H1 (cell line): ENCODE results near the gene ATP2C1. TPM values are rescaled to one million over a fixed set of nuclear protein-coding genes. Genes with fewer than 3 reads are reported as not detected.
A peak's percentile ranks its signal among the peaks of the same experiment; 100 is the strongest.

Experiments used
- CTCF ChIA-PET: fragments of 300-600 bp; sonication (Branson Sonifier 250); formaldehyde crosslinking; loops from one replicate; lab custom pipeline; 2021; ENCODE audit not compliant: partially characterized antibody; lab: Charles Lee
- POLR2A ChIA-PET: fragments of 300-600 bp; sonication (Branson Sonifier 250); formaldehyde crosslinking; loops from one replicate; lab custom pipeline; 2021; ENCODE audit warnings: inconsistent platforms; ENCODE audit not compliant: partially characterized antibody; lab: Charles Lee
- DNase-seq, 2 experiments: peaks; one replicate each; pipeline versions ENCODE4 v3.0.0 to v3.0.0-alpha.2; 2010 to 2022; ENCODE audit warnings: low spot score in 2 of 2, low read depth in 1 of 2, mixed read lengths in 1 of 2
- FAIRE-seq: peaks from 2 replicates; lab custom pipeline; 2011; peaks lifted over from hg19 to GRCh38; lab: Jason Lieb, UNC
- H2AFZ ChIP-seq: 2 replicates; pipeline ENCODE4 v1.8.1; 2012; ENCODE audit warnings: low read length, inconsistent platforms
- H2AK5ac ChIP-seq: 2 replicates; pipeline ENCODE4 v1.6.1; 2013; ENCODE audit warnings: low read depth, low read length
- H2BK120ac ChIP-seq: replicated peaks from 2 replicates; pipeline ENCODE3; 2013; ENCODE audit warnings: low read depth, low read length, inconsistent platforms
- H2BK12ac ChIP-seq: 2 replicates; pipeline ENCODE4 v1.6.1; 2013; ENCODE audit warnings: low read depth, low read length
- H2BK15ac ChIP-seq: 2 replicates; pipeline ENCODE4 v1.6.1; 2013; ENCODE audit warnings: low read length
- H2BK20ac ChIP-seq: 2 replicates; pipeline ENCODE4 v1.6.1; 2013; ENCODE audit warnings: low read length
- H2BK5ac ChIP-seq: 2 replicates; pipeline ENCODE4 v1.6.1; 2013; ENCODE audit warnings: low read depth, low read length
- H3K14ac ChIP-seq: 2 replicates; pipeline ENCODE4 v1.6.1; 2013; ENCODE audit warnings: inconsistent platforms; ENCODE audit not compliant: insufficient read length
- H3K18ac ChIP-seq: 2 replicates; pipeline ENCODE4 v1.6.1; 2013; ENCODE audit warnings: low read length; ENCODE audit errors: extremely low read depth
- H3K23ac ChIP-seq: 2 replicates; pipeline ENCODE4 v1.6.1; 2013; ENCODE audit warnings: inconsistent platforms; ENCODE audit not compliant: insufficient read length
- H3K23me2 ChIP-seq: 2 replicates; pipeline ENCODE4 v1.6.1; 2013; ENCODE audit warnings: low read depth, low read length
- H3K27ac ChIP-seq: 2 replicates; pipeline ENCODE4 v1.6.1; 2011; ENCODE audit warnings: low read depth, low read length, inconsistent platforms
- H3K27me3 ChIP-seq, 4 experiments: replicated peaks in 1 of 4; 1 replicate in 1 of 4; 2 replicates in 3 of 4; pipeline versions ENCODE4 v1.6.1 to v1.8.1; 2011 to 2013; ENCODE audit warnings: low read length in 3 of 4, mild to moderate bottlenecking in 3 of 4, inconsistent platforms in 2 of 4, mixed read lengths in 2 of 4, moderate library complexity in 1 of 4; ENCODE audit not compliant: control insufficient read depth in 3 of 4, insufficient read depth in 3 of 4; ENCODE audit errors: extremely low read depth in 1 of 4
- H3K36me3 ChIP-seq, 4 experiments: 2 replicates each; pipeline versions ENCODE4 v1.6.1 to v1.8.1; 2011 to 2013; ENCODE audit warnings: mild to moderate bottlenecking in 4 of 4, low read length in 3 of 4, moderate library complexity in 2 of 4, control low read depth in 1 of 4, inconsistent platforms in 1 of 4; ENCODE audit not compliant: insufficient read depth in 4 of 4, control insufficient read depth in 2 of 4
- H3K4ac ChIP-seq: replicated peaks from 2 replicates; pipeline ENCODE3; 2013; ENCODE audit warnings: low read length, low read depth, mixed read lengths, inconsistent platforms; ENCODE audit not compliant: insufficient read length
- H3K4me1 ChIP-seq, 4 experiments: replicated peaks in 1 of 4; 1 replicate in 1 of 4; 2 replicates in 3 of 4; pipeline versions ENCODE4 v1.6.1 to v1.8.1; 2011 to 2013; ENCODE audit warnings: low read length in 3 of 4, inconsistent platforms in 2 of 4, mixed read lengths in 1 of 4; ENCODE audit not compliant: insufficient read depth in 4 of 4, control insufficient read depth in 3 of 4
- H3K4me2 ChIP-seq, 2 experiments: 2 replicates each; pipeline versions ENCODE4 v1.6.1 to v1.8.1; 2011 to 2013; ENCODE audit warnings: low read depth in 2 of 2, low read length in 2 of 2, control low read depth in 1 of 2, inconsistent platforms in 1 of 2, mild to moderate bottlenecking in 1 of 2; ENCODE audit not compliant: insufficient read depth in 1 of 2
- H3K4me3 ChIP-seq, 4 experiments: fragments of 200-600, 300-600 bp in 1 of 4; sonication (generic), shearing (Covaris generic), sonication (Bioruptor Twin) in 1 of 4; 2 replicates each; pipeline versions ENCODE4 v1.5.1 to v1.8.1; 2011 to 2016; ENCODE audit warnings: low read length in 4 of 4, low read depth in 3 of 4, control low read depth in 2 of 4, inconsistent platforms in 2 of 4, mild to moderate bottlenecking in 2 of 4, mixed read lengths in 1 of 4, moderate library complexity in 1 of 4; ENCODE audit not compliant: insufficient read depth in 2 of 4; ENCODE audit errors: extremely low read depth in 1 of 4
- H3K56ac ChIP-seq: replicated peaks from 2 replicates; pipeline ENCODE3; 2013; ENCODE audit warnings: low read depth, mild to moderate bottlenecking, mixed read lengths, low read length, inconsistent platforms; ENCODE audit not compliant: insufficient read length
- H3K79me1 ChIP-seq: 2 replicates; pipeline ENCODE4 v1.6.1; 2013; ENCODE audit warnings: low read depth, low read length, control low read depth
- H3K79me2 ChIP-seq, 2 experiments: 2 replicates each; pipeline versions ENCODE4 v1.6.1 to v1.8.1; 2012 to 2013; ENCODE audit warnings: low read length in 2 of 2, mild to moderate bottlenecking in 2 of 2, inconsistent platforms in 1 of 2; ENCODE audit not compliant: insufficient read depth in 2 of 2, control insufficient read depth in 1 of 2
- H3K9ac ChIP-seq, 4 experiments: replicated peaks in 1 of 4; 1 replicate in 1 of 4; 2 replicates in 3 of 4; pipeline versions ENCODE4 v1.6.1 to v1.8.1; 2011 to 2013; ENCODE audit warnings: low read depth in 3 of 4, low read length in 3 of 4, control low read depth in 2 of 4, mild to moderate bottlenecking in 2 of 4, moderate library complexity in 2 of 4, inconsistent platforms in 1 of 4; ENCODE audit errors: extremely low read depth in 1 of 4
- H3K9me3 ChIP-seq, 2 experiments: 2 replicates each; pipeline versions ENCODE4 v1.6.1 to v1.8.1; 2012 to 2013; ENCODE audit warnings: mild to moderate bottlenecking in 2 of 2, moderate library complexity in 2 of 2, control low read depth in 1 of 2, inconsistent platforms in 1 of 2, low read depth in 1 of 2, low read length in 1 of 2, mixed read lengths in 1 of 2; ENCODE audit not compliant: insufficient read depth in 2 of 2
- H4K20me1 ChIP-seq, 2 experiments: replicated peaks in 1 of 2; 2 replicates each; pipeline versions ENCODE3 to v1.8.1; 2011 to 2013; ENCODE audit warnings: inconsistent platforms in 2 of 2, low read length in 2 of 2, mild to moderate bottlenecking in 1 of 2; ENCODE audit not compliant: insufficient read depth in 2 of 2, control insufficient read depth in 1 of 2
- H4K5ac ChIP-seq: 2 replicates; pipeline ENCODE4 v1.6.1; 2013; ENCODE audit warnings: low read length, low read depth, mixed read lengths, inconsistent platforms; ENCODE audit not compliant: insufficient read length
- H4K8ac ChIP-seq: 2 replicates; pipeline ENCODE4 v1.8.0; 2013; ENCODE audit warnings: mild to moderate bottlenecking, moderate library complexity, low read length, inconsistent platforms; ENCODE audit not compliant: insufficient read depth; ENCODE audit errors: extremely low read depth
- H4K91ac ChIP-seq: replicated peaks from 2 replicates; pipeline ENCODE3; 2013; ENCODE audit warnings: low read length, mixed read lengths, inconsistent platforms; ENCODE audit not compliant: insufficient read length
- NANOG ChIP-seq: IDR thresholded peaks from 2 replicates; pipeline ENCODE4 v1.6.1; 2011; ENCODE audit warnings: low read length, low read depth, mild to moderate bottlenecking, inconsistent platforms; ENCODE audit not compliant: insufficient read depth, poor library complexity, severe bottlenecking
- RAD21 ChIP-seq, 2 experiments: IDR thresholded peaks in 1 of 2; conservative IDR thresholded peaks in 1 of 2; 2 replicates each; pipeline ENCODE4 v1.6.1; 2011; ENCODE audit warnings: low read depth in 2 of 2, low read length in 2 of 2, improper control_type of control experiment in 1 of 2, inconsistent platforms in 1 of 2, mild to moderate bottlenecking in 1 of 2, moderate library complexity in 1 of 2
- WGBS, 2 experiments: shearing (Covaris generic) in 1 of 2; methylation state at CpG; one replicate each; pipeline versions ENCODE4 v1.1.6 to v1.1.7; 2013 to 2015; ENCODE audit warnings: low lambda C conversion rate in 2 of 2, mixed read lengths in 2 of 2, inconsistent platforms in 1 of 2, low coverage in 1 of 2, missing lambda C conversion rate in 1 of 2; ENCODE audit not compliant: insufficient replicate concordance in 2 of 2, insufficient coverage in 1 of 2, insufficient read length in 1 of 2; ENCODE audit errors: extremely low coverage in 1 of 2, missing lambda C conversion rate in 1 of 2; 5-methylcytosine and 5-hydroxymethylcytosine counted together
- polyA plus RNA-seq, 7 experiments: library from polyadenylated mRNA; depleted of rRNA in 3 of 7; stranded (reverse) in 5 of 7; unstranded in 2 of 7; fragments of >200 nt in 5 of 7; fragments of 200-250 nt in 2 of 7; gene quantifications; 1 replicate in 5 of 7; 2 replicates in 1 of 7; 4 replicates in 1 of 7; pipeline versions ENCODE4 v1.2.1 to v1.2.3, GENCODE V29; 2011 to 2013; ENCODE audit warnings: missing spikeins in 2 of 7, mixed read lengths in 2 of 7
- total RNA-seq: library from RNA; stranded (reverse); fragmentation: NEBNext Ultra II Directional; extraction: Animal tissue kit (Norgen Biotek cat#: 25700); gene quantifications from 2 replicates; pipeline ENCODE4 v1.2.1, GENCODE V29; 2021

ATP2C1 gene
- total and polyA plus RNA-seq, 2 of the 8 experiments (the other 6 are each of a cell fraction or from before 2014, with no cell fraction given) = 50.7 to 68.5 TPM

DNA sequence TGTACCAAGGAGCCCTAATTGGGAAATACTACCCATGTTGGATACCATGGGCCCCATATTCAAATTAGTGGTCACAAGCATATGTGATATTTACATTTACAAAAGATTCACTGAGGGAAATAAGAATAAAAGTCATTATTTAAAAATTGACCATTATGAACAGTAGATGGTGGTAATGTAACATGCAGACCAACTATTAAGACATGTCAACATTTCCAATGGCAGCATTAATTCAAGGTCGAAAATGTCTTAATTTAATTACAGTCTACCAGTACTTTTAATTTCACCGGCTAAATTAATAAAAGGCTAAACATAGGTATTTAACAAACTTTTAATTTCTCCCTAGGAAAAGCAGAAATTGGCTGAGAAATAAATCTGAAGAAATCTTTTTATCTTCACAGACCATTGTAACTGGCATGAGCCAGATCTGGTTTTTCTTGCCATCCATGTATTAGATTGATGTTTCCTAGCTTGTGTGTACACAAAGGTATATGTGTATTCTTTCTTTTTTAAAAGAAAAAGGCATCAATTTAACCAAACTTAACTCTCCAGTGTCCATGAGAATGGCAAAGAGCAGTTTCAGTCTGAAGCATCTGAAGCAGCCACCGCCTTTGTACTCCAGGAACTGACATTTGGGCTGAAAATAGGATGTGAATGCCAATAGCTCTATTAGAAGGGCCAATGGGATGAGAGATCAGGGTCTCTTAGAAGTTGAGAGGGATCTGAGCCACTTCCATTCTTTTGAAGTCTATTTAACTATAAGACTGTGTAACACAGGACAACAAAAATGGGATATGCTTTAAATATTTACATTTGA, 159.4 kb downstream of the ATP2C1 start:
- H2AFZ ChIP-seq = no peak overlapping the region
- CTCF ChIA-PET = interaction anchor here (1.6 to 2.2 kb wide), 2 partner anchors 11 to 21 kb away, joined by 4 to 6 read pairs; no protein-coding TSS in a partner anchor
- no peaks in the 10 kb centered on the region for H3K36me3 ChIP-seq
- H4K8ac ChIP-seq = no peak overlapping the region
- H3K23ac ChIP-seq = no peak overlapping the region
- DNase-seq = no peak
- H3K9me3 ChIP-seq = no peaks in the 10 kb centered on the region
- no peak overlapping the region for H2BK15ac ChIP-seq
- no peak overlapping the region for H3K14ac ChIP-seq
- H3K79me2 ChIP-seq = no peaks in the 10 kb centered on the region
- no peaks in the 10 kb centered on the region for H4K20me1 ChIP-seq
- H4K5ac ChIP-seq = no peak overlapping the region
- no peak overlapping the region for H3K9ac ChIP-seq
- no peaks in the 10 kb centered on the region for H3K4me1 ChIP-seq
- no peak overlapping the region for H2BK5ac ChIP-seq
- H3K27me3 ChIP-seq = no peaks in the 10 kb centered on the region
- no peak overlapping the region for H2BK12ac ChIP-seq
- H2BK20ac ChIP-seq = no peak overlapping the region
- no peak overlapping the region for H3K4ac ChIP-seq
- no peaks in the 10 kb centered on the region for H3K23me2 ChIP-seq
- no peaks in the 10 kb centered on the region for H3K79me1 ChIP-seq
- 83% methylated on average over 3 of the region's 3 CpGs; no CpG with 5 or more reads in 1 of the 2 experiments for WGBS, 2 experiments
- no peak overlapping the region for H3K18ac ChIP-seq
- TF ChIP-seq NANOG (no peak), RAD21 (IDR thresholded peaks at IDR 0.05 in 1 of 2, conservative IDR thresholded peaks at IDR 0.05 in 1 of 2; ENCODE audit: low read depth in 2 of 2, low read length in 2 of 2) (peak in 1 of 2 experiments; percentile 65)
- TF ChIP-seq, all 59 proteins: peak for 1
- H3K4me2 ChIP-seq = no peak overlapping the region
- H3K4me3 ChIP-seq = no peak overlapping the region
- FAIRE-seq = no peak
- H2BK120ac ChIP-seq = no peak overlapping the region
- no peak overlapping the region for H2AK5ac ChIP-seq
- H4K91ac ChIP-seq = no peak overlapping the region
- H3K56ac ChIP-seq = no peak overlapping the region
- no peak overlapping the region for H3K27ac ChIP-seq
- POLR2A ChIA-PET = interaction anchor here (0.6 to 1.4 kb wide), 2 partner anchors 11 to 74 kb away, joined by 3 to 6 read pairs; no protein-coding TSS in a partner anchor
